Central memory CD4-positive, alpha-beta T cell (primary cell): ENCODE measurements around the gene MICA.
"Not testable (repeated sequence)": the region's sequence is repeated elsewhere in the genome, so short reads cannot be mapped to it uniquely, and the experiment has no call there.

Source experiments
- DNase-seq: peaks from one replicate; pipeline ENCODE4 v3.0.0; 2022

The MICA gene

GRCh38 chr6:31414148-31414770 is 10.9 kb downstream of the MICA start:
- DNase-seq: not testable (repeated sequence)

- DNase-seq: no peak
Observed at GRCh38 chr6:31414771-31415265, 11.4 kb downstream of the MICA start.

- no peak for DNase-seq
Observed at GRCh38 chr6:31416394-31417014, 13.1 kb downstream of the MICA start.

- no peak for DNase-seq
Observed at GRCh38 chr6:31418251-31418650, 14.9 kb downstream of the MICA start.

GRCh38 chr6:31419842-31420241 is 16.4 kb downstream of the MICA start:
- DNase-seq: no peak

GRCh38 chr6:31420546-31420945 is 17.2 kb downstream of the MICA start:
- DNase-seq: no peak

GRCh38 chr6:31422587-31422986 is 19.2 kb downstream of the MICA start:
- no peak for DNase-seq

- no peak for DNase-seq
Observed at GRCh38 chr6:31423550-31423949, 20.2 kb downstream of the MICA start.

- peak; percentile 9 for DNase-seq
Observed at GRCh38 chr6:31426395-31427354, 23.3 kb downstream of the MICA start.

GRCh38 chr6:31430449-31430848 is 27.1 kb downstream of the MICA start:
- peak; percentile 10 for DNase-seq

GRCh38 chr6:31435051-31435450 is 31.7 kb downstream of the MICA start:
- not testable (repeated sequence) for DNase-seq

- no peak for DNase-seq
Observed at GRCh38 chr6:31438222-31438621, 34.8 kb downstream of the MICA start.

- DNase-seq: no peak
Observed at GRCh38 chr6:31438677-31439076, 35.3 kb downstream of the MICA start.

GRCh38 chr6:31441365-31442267 is 38.2 kb downstream of the MICA start:
- peak; percentile 74 for DNase-seq

- no peak for DNase-seq
Observed at GRCh38 chr6:31446481-31446880, 43.1 kb downstream of the MICA start.

GRCh38 chr6:31446999-31447789 is 43.8 kb downstream of the MICA start:
- not testable (repeated sequence) for DNase-seq

GRCh38 chr6:31450751-31451150 is 47.4 kb downstream of the MICA start:
- no peak for DNase-seq

- no peak for DNase-seq
Observed at GRCh38 chr6:31452859-31453258, 49.5 kb downstream of the MICA start.

- DNase-seq: no peak
Observed at GRCh38 chr6:31453259-31453658, 49.9 kb downstream of the MICA start.

- DNase-seq: not testable (repeated sequence)
Observed at GRCh38 chr6:31459864-31460263, 56.5 kb downstream of the MICA start.

GRCh38 chr6:31460361-31461025 is 57.1 kb downstream of the MICA start:
- no peak for DNase-seq
